ENCODE measurements around the gene RHOXF2B. TPM values are rescaled to one million over a fixed set of nuclear protein-coding genes. Genes with fewer than 3 reads are reported as not detected.
"Not testable (repeated sequence)": the region's sequence is repeated elsewhere in the genome, so short reads cannot be mapped to it uniquely, and the experiment has no call there.

Gene RHOXF2B
- total RNA-seq, 1 donor from 2014 or later: not detected

- not testable (repeated sequence) for H3K27me3 Mint-ChIP-seq (ENCODE audit: unreplicated experiment); H3K9me3 Mint-ChIP-seq (ENCODE audit: unreplicated experiment); H3K4me1 Mint-ChIP-seq (ENCODE audit: low read depth, unreplicated experiment); H3K4me3 Mint-ChIP-seq (ENCODE audit: unreplicated experiment); H3K27ac Mint-ChIP-seq (ENCODE audit: unreplicated experiment); H3K36me3 Mint-ChIP-seq (ENCODE audit: unreplicated experiment); DNase-seq
Measured at GRCh38 chrX:120040176-120040575, 37.3 kb downstream of the RHOXF2B start.

- H3K4me3 Mint-ChIP-seq (ENCODE audit: unreplicated experiment); DNase-seq; H3K4me1 Mint-ChIP-seq (ENCODE audit: low read depth, unreplicated experiment); H3K36me3 Mint-ChIP-seq (ENCODE audit: unreplicated experiment); H3K27me3 Mint-ChIP-seq (ENCODE audit: unreplicated experiment); H3K9me3 Mint-ChIP-seq (ENCODE audit: unreplicated experiment); H3K27ac Mint-ChIP-seq (ENCODE audit: unreplicated experiment): not testable (repeated sequence)
Measured at GRCh38 chrX:120039087-120039733, 38.3 kb downstream of the RHOXF2B start.

GRCh38 chrX:120036704-120037103, 40.8 kb downstream of the RHOXF2B start:
- no peak for DNase-seq
- H3K36me3 Mint-ChIP-seq (ENCODE audit: unreplicated experiment): no peaks in the 10 kb centered on the region
- H3K9me3 Mint-ChIP-seq (ENCODE audit: unreplicated experiment): no peaks in the 10 kb centered on the region
- no peak overlapping the region for H3K27ac Mint-ChIP-seq (ENCODE audit: unreplicated experiment)
- no peak for TF ChIP-seq CTCF (IDR thresholded peaks at IDR 0.05; ENCODE audit: partially characterized antibody, unreplicated experiment)
- H3K4me1 Mint-ChIP-seq (ENCODE audit: low read depth, unreplicated experiment): no peaks in the 10 kb centered on the region
- no peaks in the 10 kb centered on the region for H3K27me3 Mint-ChIP-seq (ENCODE audit: unreplicated experiment)
- H3K4me3 Mint-ChIP-seq (ENCODE audit: unreplicated experiment): no peak overlapping the region

- H3K36me3 Mint-ChIP-seq (ENCODE audit: unreplicated experiment); H3K27me3 Mint-ChIP-seq (ENCODE audit: unreplicated experiment); H3K9me3 Mint-ChIP-seq (ENCODE audit: unreplicated experiment); DNase-seq; H3K27ac Mint-ChIP-seq (ENCODE audit: unreplicated experiment); H3K4me3 Mint-ChIP-seq (ENCODE audit: unreplicated experiment); H3K4me1 Mint-ChIP-seq (ENCODE audit: low read depth, unreplicated experiment): not testable (repeated sequence)
Measured at GRCh38 chrX:120035522-120036309, 41.8 kb downstream of the RHOXF2B start.

GRCh38 chrX:120029354-120029753, 48.1 kb downstream of the RHOXF2B start:
- H3K36me3 Mint-ChIP-seq (ENCODE audit: unreplicated experiment): no peaks in the 10 kb centered on the region
- TF ChIP-seq CTCF (IDR thresholded peaks at IDR 0.05; ENCODE audit: partially characterized antibody, unreplicated experiment): no peak
- no peak overlapping the region for H3K27ac Mint-ChIP-seq (ENCODE audit: unreplicated experiment)
- no peak for DNase-seq
- H3K4me1 Mint-ChIP-seq (ENCODE audit: low read depth, unreplicated experiment): no peaks in the 10 kb centered on the region
- no peaks in the 10 kb centered on the region for H3K27me3 Mint-ChIP-seq (ENCODE audit: unreplicated experiment)
- no peaks in the 10 kb centered on the region for H3K9me3 Mint-ChIP-seq (ENCODE audit: unreplicated experiment)
- H3K4me3 Mint-ChIP-seq (ENCODE audit: unreplicated experiment): no peak overlapping the region

GRCh38 chrX:120023259-120023658, 54.2 kb downstream of the RHOXF2B start:
- no peak overlapping the region for H3K4me3 Mint-ChIP-seq (ENCODE audit: unreplicated experiment)
- H3K4me1 Mint-ChIP-seq (ENCODE audit: low read depth, unreplicated experiment): no peaks in the 10 kb centered on the region
- H3K36me3 Mint-ChIP-seq (ENCODE audit: unreplicated experiment): no peaks in the 10 kb centered on the region
- DNase-seq: no peak
- H3K9me3 Mint-ChIP-seq (ENCODE audit: unreplicated experiment): no peaks in the 10 kb centered on the region
- H3K27ac Mint-ChIP-seq (ENCODE audit: unreplicated experiment): no peak overlapping the region
- no peaks in the 10 kb centered on the region for H3K27me3 Mint-ChIP-seq (ENCODE audit: unreplicated experiment)
- TF ChIP-seq CTCF (IDR thresholded peaks at IDR 0.05; ENCODE audit: partially characterized antibody, unreplicated experiment): no peak

All from glutamatergic neuron (in vitro differentiated cells).